LoVo (cell line): ENCODE results near the gene ZMYND15.

Experiments
- DNase-seq: peaks from one replicate; pipeline ENCODE4 v3.0.0-alpha.2; 2016; ENCODE audit warnings: low spot score

Gene ZMYND15

GRCh38 chr17:4786106-4786511, 46.5 kb downstream of the ZMYND15 start, which contains the start of gene VMO1:
TSS of gene VMO1 (minus strand) at chr17:4786364. CDS start at chr17:4786352, 12 bp downstream.
- no peak for DNase-seq

GRCh38 chr17:4786516-4786915, 46.9 kb downstream of the ZMYND15 start:
- DNase-seq, result no peak

GRCh38 chr17:4788159-4788806, 48.6 kb downstream of the ZMYND15 start:
- DNase-seq, result no peak

GRCh38 chr17:4788807-4789700, 49.4 kb downstream of the ZMYND15 start, which contains the start of gene GLTPD2:
TSS of gene GLTPD2 (plus strand) at chr17:4788964. CDS start at chr17:4789012, 48 bp downstream.
- no peak for DNase-seq

- no peak for DNase-seq
These were observed 50.0 kb downstream of the ZMYND15 start for GRCh38 chr17:4789701-4789950.

- DNase-seq, result peak; percentile 88
These were observed 50.5 kb downstream of the ZMYND15 start for GRCh38 chr17:4789951-4790704.

- DNase-seq, result no peak
These were observed 51.1 kb downstream of the ZMYND15 start for GRCh38 chr17:4790705-4791088.

- no peak for DNase-seq
These were observed 55.5 kb downstream of the ZMYND15 start for GRCh38 chr17:4795168-4795567.
